Hippocampal formation (tissue), 2 donors: ENCODE measurements around the gene KCNQ2.

ENCODE experiments used
- DNase-seq, 2 donors: peaks; one replicate each; lab custom pipeline; 2025; lab: John Stamatoyannopoulos, UW

Gene KCNQ2

DNA sequence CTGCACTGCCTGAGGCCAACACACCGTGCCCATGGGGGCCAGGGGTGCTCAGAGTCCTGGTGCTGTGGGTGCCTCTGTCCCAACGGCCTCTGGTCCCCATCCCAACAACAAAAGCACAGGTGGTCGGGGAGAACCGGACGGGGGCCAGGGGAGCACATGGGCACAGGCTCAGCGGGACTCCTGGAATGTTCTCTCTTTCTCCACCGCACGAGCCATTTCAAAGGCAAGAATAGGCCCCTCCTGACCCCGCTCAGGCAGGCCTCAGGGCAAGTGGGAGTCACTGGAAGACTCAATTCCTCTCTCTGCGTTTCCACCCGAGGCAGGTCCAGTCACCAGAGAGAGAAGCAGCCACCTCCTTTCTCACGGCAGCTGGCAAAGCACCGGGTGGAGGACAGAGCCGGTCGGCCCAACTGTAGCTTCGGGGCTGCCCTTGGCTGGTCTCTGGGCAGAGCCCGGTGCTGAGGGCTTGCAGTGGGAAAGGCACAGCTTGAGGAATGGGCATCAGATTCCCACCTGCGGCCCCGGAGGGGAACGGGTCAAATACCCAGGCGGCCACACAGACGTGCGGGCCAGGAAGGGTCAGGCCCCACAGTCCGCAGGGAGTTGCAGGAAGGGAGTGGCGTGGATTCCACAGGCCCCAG lies 55.2 kb downstream of the KCNQ2 start:
- no peak for DNase-seq

DNA sequence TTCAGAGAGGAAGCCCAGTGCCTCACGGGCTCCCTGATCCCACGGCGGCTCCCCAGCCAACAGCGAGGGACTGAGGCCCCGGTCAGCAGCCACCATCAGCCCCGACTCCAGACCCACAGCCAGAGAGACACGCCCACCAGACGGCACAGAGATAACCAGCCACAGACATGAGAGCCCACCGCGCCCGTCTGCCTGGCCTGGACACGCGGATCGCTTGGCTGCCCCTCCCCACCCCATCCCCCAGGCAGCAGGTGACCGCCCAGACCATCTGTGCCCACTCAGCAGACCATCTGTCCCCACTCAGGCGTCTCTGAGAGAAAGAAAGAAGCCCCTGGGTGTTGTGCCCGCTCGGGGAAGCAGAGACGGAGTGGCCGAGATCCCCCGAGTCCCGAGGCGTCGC lies 55.8 kb downstream of the KCNQ2 start:
- no peak for DNase-seq

DNA sequence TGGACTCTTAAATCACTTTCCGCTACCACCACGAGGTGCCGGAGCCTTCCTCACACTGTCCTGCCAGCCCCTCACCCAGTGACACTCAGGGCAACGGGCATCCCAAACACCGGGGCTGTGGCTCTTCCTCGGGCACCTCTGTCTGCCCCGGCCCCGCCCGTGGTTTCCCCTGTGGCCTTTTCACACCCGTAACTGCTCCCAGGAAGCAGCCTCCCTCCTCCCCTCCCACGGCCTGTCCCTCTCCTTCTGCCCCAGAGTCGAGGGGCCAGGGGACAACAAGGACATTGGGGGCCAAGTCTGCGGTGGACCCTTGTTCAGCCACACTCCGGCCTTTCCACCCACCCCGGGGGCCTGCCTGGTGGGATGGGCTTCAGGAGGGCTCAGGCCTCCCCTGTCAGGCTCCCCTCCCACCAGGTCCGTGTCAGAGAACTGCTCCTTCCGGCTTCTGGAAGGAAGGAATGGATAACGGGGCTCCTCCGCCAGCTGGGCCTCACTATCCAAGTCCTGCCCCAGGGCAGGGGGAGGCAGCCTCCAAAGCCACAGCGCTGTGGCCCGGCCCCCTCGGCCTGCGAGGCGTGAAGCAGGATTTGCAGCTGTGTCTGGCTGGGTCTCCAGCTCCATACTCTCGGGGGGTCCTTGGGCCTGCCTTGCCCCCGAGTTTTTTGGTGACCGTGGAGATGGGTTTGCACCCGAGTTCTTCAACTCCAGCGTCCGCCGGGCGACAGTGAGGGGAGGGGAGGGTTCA lies 56.6 kb downstream of the KCNQ2 start:
- DNase-seq, result no peak

DNA sequence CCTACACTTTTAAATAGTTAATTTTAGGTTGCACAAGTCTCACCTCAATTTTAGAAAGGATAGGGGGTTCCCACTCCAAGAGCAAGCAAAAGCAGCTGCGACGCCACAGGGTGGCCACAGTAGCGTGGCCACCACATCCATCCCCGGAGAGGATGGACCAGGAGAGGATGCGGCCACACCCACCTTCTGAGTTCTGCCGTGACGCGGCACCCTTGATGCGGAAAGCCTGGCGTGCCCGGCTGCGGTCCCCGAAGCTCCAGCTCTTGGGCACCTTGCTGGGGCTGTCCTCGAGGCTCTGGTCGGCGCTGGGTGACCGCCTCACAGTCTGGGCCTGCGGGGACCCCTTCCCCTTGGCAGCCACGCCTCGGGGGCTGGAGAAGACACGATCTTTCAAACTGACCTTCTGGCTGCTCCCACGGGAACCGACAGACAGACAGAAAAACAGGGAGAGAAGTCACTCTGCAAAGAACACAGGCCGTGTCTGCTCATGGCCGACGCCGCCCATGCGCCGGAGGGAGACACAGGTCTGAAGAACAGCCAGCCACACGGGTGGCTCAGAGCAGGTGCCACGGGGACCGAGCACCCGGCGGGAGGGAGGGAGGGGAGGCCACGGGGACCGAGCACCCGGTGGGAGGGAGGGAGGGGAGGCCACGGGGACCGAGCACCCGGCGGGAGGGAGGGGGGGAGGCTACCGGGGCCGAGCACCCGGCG lies 57.6 kb downstream of the KCNQ2 start:
- DNase-seq, result no peak

DNA sequence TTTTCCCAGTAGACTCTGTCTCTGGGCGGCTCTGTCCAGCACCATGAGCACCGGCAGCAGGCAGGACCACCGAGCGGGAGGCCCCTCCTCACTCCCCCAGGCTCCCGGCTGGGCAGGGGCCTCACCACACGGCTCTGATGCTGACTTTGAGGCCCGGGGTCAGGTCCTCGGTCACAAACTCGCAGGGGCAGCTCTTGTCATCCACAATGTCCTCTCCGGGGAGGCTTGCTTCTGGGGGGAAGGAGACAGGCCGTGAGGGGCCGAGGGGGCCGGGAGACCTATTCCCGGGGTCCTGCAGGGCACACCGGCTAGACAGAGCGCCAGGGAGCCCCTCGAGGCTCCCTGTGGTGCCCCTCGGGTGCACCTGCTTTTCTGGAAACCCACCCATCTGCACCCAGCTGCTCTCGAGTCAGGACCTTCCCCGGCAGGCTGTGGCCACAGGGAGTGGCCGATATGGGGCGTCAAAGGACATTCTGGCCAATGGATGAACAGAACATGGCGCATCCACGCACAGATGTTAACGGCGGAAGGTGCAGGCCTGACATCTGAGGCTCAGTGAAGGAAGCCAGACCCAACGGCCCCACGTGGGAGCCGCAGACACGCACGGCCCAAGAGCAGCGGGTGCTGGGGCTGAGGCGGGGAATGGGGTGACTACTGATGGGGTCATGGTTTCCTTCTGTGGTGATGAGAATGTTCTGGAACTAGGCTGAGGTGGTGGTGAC lies 58.3 kb downstream of the KCNQ2 start:
- no peak for DNase-seq

DNA sequence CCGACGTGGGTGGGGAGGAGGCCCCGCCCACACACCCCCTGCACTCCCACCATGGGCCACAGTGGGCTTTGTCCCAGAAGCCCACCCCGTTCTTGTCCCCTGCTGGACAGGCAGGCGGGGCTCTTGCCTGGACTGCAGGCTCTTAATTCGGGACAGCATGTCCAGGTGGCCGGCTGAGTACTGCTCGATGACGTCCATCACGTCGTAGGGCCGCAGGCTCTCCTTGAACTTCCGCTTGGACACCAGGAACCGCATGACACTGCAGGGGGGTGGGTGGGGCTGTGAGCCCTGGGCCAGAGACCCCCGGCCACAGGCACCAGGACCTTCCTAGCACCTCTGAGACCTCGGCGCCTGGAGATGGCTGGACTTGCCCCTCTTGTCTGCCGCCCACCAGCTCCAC lies 59.1 kb downstream of the KCNQ2 start:
- DNase-seq, result no peak

DNA sequence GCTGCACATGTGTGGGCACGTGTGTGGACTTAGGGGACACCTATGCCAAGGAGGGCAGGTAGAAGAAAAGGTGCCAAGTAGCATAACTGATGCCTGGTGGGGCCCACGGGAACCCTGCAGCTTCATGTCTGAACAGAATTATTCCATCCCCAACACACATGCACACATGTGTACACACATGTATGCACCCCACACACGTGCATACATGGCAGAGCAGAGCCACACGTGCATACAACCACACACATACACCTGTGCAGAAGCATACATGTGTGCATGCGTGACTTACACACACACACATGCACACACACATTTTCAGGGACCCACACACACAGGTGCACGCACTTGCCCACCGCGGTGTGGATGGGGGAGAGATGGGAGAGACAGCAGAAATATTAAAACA lies 59.6 kb downstream of the KCNQ2 start:
- no peak for DNase-seq

DNA sequence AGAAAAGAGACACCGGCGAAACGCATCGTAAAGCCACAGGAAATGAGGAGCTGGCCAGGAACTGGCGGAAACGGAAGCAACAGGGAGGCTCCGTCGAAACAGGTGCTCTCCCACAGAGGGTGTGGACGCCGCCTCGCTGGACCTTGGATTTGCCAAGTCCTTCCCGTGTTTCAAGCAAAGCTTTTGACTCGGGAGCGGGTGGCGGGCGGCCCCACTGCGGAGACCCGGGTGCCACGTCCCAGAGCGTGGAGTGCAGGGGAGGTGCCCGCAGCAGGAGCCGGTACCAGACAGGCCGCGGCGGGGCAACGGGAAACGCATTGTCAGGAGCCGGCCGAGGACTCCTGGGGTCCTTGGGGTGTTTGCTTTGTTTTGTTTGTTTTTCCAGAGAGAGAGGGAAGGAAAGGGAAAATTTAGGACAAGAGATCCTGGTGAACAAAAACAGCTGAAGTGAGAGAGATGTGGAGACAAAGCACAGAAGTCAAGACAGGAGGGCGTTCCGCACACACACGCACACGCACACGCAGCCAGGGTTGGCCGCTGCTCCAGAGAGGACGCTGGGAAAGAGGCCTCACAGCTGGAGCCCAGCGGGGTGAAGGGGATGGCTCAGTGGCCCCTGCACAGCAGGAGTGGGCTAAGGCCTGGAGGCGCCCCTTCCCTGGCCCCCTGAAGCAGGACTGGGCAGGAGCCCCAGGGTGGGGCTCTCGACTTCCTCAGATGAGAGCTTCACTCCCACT lies 60.4 kb downstream of the KCNQ2 start:
- DNase-seq, result no peak

DNA sequence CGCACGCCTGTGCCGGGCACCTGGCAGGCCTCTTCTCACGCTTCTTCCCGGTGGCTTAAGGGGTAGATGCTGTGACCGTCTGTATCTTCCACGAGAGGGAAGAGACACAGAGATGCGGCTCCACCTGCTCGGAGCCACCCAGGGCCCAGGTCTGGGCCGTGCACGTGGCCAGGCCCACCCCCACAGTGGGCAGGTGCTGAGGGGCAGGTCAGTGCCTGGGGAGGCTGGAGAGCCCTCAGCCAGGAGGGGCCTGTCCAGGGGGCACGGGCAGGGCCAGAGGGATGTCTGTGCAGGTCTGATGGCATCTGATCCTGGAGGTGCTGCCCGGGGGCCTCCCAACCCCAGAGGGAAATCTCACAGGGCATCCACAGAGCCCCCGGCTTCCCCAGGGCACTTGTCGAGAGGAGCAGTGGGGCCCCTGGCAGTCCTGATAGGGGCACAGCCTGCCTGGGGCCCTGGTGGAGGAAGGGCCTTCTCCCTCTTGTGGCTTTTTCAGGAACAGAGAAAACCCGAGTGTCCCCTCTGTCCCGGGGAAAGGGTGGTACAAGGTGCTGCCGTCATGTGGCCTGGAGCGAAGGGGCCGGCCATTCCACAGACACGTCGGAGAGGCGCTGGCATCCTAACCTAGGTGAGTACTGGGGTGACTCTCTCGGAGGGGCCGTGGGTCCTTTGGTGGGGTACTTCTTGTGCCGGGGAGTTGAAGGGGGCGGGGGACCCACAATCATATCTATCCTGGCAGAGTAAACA lies 61.1 kb downstream of the KCNQ2 start:
- DNase-seq, result no peak

DNA sequence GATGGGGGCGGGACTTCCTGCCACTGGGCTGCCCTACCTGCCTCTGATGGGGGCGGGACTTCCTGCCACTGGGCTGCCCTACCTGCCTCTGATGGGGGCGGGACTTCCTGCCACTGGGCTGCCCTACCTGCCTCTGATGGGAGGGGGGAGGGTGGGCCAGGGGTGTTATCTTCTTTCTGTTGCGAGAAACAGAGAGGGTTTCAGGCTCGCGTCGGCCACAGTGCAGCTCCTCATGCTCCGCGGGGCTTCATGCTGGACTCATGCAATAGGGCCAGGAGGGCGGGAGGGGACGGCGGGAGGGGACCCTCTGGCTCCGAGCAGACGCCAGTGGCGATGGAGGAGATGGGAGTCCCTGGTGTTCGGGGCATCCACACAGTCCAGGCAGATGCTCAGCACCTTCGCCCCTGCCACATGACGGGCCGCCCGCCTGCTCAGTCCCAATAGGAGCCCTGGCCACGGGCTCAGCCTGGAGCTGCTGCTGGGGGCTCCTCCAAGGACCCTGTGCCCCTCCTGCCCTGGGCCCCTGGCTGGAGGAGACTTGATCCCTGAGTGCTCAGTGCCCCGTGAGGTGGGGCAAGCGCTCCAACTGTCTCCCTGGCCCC lies 62.5 kb downstream of the KCNQ2 start:
- DNase-seq, result no peak

DNA sequence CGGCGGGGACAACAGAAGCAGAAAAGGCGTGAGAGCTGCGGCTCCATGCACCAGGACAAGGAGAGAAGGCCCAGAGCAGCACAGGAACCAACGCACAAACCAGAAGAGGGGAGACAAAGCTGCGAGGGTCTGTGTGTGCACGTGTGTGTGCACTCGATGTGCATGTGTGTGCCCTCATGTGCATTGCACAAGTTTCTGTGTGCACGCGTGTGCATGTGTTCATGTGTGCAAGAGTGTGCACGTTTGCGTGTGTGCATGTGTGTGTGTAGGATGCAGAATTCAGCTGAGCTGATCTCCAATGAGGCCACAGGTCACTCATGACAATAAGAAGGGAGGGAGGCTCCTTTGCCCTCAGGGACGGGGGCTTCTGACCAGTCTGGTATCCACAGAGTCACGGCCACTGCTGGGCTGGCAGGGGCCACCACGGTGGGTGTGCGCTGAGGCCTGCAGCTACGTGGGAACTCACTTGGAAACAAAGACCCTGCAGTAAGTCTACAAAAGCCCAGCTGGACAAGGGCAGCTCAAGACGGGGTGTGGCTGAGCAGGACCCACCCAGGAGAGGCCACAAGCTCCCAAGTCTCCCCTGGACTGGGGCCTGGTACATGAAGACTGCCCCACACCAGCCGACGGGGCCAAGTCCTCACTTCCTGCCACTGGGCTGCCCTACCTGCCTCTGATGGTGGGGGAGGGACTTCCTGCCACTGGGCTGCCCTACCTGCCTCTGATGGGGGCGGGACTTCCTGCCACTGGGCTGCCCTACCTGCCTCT lies 63.2 kb downstream of the KCNQ2 start:
- DNase-seq, result no peak

DNA sequence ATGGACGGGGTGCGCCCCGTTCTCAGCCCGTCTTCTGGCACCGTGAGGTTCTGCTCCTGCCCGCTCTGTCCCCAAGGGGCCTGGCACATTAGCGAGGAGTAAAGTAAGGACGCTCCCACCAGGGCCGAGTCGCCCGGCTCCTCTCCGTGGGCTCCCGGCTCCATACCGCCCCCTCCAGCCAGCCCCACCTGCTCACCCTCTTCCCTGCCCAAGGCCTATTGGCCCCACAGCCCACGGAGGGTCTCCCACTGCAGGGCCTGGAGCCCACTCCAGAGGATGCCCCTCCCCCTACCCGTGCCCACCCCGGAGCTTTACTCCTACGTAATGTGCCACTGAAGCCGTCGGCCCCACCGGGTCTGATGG lies 63.8 kb downstream of the KCNQ2 start:
- DNase-seq, result no peak

DNA sequence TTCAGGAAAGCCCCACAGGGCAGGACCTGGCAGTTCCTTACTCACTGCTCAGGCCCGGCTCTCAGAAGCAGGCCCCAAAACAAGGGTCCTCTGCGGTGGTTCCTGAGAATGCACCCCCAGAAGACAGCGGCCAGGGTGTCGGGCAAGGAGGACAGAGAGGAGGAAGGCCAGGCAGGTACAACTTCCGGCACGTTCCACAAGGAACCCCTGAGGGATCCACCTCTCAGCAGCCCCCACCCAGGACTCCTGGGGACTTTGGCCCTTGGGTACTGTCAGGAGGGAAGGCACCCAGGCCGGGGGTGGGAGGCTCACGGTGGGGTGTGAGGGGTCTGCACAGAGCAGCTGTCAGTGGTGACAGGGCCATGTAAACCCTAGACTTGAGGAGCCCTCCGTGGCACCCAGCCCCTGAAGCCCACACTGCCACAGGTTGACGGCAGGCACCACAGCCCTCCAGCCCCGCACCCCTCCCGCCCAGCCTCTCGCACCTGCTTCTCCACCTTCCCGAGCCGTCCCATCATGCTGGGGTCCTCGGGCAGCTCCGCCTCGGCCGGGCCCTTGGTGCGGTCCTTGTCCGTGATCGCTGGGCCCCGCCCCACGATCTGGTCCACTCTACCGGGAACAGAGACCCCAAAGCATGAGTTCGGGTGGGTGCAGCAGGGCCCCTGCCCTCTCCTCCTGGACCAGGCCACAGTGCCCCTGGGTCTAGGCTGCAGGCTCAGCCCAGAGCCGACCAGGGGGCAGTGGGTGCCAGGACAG lies 64.3 kb downstream of the KCNQ2 start:
- DNase-seq, result no peak

DNA sequence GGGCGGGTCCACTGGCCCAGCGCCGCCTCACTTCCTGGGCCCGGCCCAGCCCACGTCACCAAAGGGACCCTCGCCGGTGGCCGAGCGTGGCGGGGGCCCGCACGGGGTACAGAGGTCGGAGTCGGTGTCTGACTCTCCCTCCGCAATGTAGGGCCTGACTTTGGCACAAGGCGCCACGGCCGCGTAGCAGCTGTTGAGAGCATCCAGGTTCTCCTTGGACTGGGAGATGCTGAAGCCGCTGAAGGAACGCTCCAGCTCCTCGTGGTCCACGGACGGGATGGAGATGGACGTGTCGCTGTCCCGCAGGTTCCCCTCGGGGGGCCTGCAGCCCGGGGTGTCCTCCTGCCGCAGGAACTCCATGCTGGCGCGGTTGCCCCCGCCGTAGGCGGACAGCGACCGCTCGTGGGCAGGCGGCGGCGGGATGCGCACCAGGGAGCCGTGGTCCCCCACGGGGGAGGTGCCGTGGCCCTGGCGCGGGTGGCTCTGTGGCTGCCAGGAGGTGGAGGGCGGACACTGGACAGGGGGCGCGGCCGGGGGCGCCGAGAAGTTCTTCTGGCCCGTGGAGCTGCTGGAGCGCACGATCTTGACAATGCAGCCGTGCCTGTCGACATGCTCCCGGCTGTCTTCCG lies 65.7 kb downstream of the KCNQ2 start:
- no peak for DNase-seq

DNA sequence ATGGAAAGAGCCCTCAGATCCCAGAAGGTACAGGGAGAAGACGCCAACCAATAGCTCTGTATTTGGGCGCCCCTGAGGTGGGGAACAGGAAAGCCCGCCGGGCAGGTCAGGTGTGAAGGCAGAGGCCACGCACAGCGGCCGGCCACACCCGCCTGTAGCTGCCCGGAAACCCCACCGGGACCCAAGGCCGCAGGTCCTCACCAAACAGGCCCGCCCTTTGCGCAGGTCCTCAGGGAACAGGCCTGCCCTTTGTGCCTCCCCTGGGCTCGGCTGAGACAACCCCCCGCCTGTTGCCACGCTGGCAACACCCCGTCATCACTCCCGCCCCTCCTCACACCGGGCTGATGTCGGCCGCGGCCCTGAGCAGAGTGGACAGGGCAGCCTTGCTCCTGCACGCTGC lies 66.4 kb downstream of the KCNQ2 start:
- no peak for DNase-seq

DNA sequence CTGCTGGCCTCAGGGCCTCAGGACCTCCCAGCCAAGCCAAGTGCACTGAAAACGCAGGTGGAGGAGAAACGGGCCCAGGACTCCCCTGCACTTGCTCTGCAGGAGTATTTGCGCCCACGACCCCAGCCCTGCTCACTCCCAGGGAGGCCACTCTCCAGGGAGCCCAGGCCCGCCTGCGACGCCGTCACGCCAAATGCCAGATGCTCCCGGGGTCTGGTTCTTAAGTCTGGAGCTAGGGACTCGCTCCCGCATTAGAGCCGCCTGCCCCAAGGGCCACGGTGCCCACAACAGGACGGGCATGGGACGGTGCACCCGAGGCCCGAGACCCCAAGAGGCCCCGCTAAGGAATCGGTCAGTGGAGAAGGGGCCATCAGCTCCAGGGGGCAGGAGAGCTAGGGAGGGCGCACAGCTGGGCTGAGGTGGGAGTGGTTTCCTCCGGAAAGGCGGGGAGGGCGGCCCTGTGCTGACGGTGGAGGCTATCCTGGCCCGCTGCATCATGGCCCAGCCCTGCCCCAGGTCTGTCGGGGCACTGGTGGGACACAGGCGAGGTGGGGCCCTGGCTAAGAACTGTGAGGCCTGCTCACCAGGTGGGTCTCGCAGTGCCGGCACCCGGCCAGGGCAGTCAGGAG lies 67.2 kb downstream of the KCNQ2 start:
- DNase-seq, result no peak

DNA sequence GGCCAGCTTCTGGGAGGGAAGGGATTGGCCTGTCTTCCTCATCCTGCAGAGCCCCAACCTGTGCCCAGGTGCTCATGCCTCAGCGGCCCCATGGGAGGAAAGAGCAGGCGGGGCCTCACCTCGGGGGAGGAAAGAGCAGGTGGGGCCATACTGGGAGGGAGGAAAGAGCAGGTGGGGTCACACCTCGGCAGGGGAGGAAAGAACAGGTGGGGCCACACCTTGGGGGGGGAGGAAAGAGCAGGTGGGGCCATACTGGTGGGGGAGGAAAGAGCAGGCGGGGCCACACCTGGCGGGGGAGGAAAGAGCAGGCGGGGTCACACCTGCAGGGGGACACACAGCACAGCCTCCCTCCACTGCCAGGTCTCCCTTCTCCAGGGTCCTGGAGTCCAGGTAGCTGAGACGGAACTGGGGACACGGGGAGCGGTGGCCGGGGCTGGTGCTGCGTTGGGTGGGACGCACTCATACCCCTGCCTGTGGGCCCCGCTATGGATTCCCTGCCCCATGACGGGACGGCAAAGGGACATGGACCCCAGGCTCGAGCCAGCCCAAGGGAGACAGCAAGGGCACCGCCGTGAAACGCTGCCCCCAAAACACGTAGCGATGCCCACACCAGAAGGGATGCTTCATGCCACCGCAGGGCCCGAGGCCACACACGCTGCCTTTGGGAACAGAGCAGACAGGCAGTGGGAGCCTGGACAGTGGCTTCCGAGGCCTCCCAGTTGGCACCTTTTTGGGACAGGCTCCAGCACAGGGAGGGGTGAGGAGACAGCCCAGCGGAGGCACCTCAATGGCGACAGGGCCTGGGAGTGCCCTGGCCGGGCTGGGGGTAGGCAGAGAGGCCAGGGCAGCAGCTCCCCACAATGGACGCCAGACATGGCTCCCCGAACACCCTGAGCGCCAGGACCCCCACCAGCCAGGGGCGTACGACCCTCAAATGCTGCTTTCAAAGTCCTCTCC lies 68.0 kb downstream of the KCNQ2 start:
- no peak for DNase-seq
